Heart right ventricle (tissue), 16 donors: ENCODE measurements around the gene FGGY. TPM values are rescaled to one million over a fixed set of nuclear protein-coding genes. Genes with fewer than 3 reads are reported as not detected.
"Not testable (repeated sequence)": the region's sequence is repeated elsewhere in the genome, so short reads cannot be mapped to it uniquely, and the experiment has no call there.

ENCODE experiments used
- ATAC-seq, 8 donors: fragments of 200-7000 bp; cut with Tn5 transposase; one replicate each; pipeline ENCODE4 v1.9.1; 2020; ENCODE audit warnings: mild to moderate bottlenecking in 8 of 8, moderate library complexity in 8 of 8, moderate number of reproducible peaks in 1 of 8
- DNase-seq, 2 donors: peaks; one replicate each; pipeline ENCODE4 v3.0.0-alpha.2; 2020
- H3K27ac ChIP-seq, 10 donors: fragments of 200-600 bp; sonication (generic) in 2 of 10; one replicate each; pipeline versions ENCODE4 v1.5.0 to v1.8.0; 2020 to 2022; ENCODE audit warnings: mild to moderate bottlenecking in 3 of 10
- H3K27me3 ChIP-seq, 7 donors: fragments of 200-600 bp; one replicate each; pipeline ENCODE4 v1.8.0; 2021 to 2022; ENCODE audit warnings: mild to moderate bottlenecking in 2 of 7
- H3K36me3 ChIP-seq, 9 donors: fragments of 200-600 bp; sonication (generic) in 1 of 9; one replicate each; pipeline versions ENCODE4 v1.5.0 to v1.8.0; 2020 to 2022; ENCODE audit warnings: mild to moderate bottlenecking in 2 of 9
- H3K4me1 ChIP-seq, 9 donors: fragments of 200-600 bp; sonication (generic) in 1 of 9; one replicate each; pipeline versions ENCODE4 v1.5.0 to v1.8.0; 2020 to 2022; ENCODE audit warnings: mild to moderate bottlenecking in 4 of 9
- H3K4me3 ChIP-seq, 10 donors: fragments of 200-600 bp; sonication (generic) in 2 of 10; one replicate each; pipeline versions ENCODE4 v1.5.0 to v1.8.0; 2020 to 2022; ENCODE audit warnings: mild to moderate bottlenecking in 7 of 10, moderate library complexity in 2 of 10
- H3K9me3 ChIP-seq, 11 donors: fragments of 200-600 bp in 10 of 11; sonication (generic) in 2 of 11; one replicate each; pipeline versions ENCODE4 v1.5.0 to v1.8.0; 2013 to 2022; ENCODE audit warnings: mild to moderate bottlenecking in 2 of 11, control low read depth in 1 of 11, moderate library complexity in 1 of 11
- WGBS, 2 donors: extraction: QIAGEN DNeasy Blood & Tissue Kit; methylation state at CpG; one replicate each; pipeline ENCODE4 v1.1.7; 2013; ENCODE audit warnings: inconsistent platforms in 1 of 2; 5-methylcytosine and 5-hydroxymethylcytosine counted together
- intact Hi-C, 10 donors: fragments of 100-400 bp; cut with DNase I; formaldehyde crosslinking; loops; one replicate each; pipeline versions ENCODE4 v1.11.1 to v1.14.2; 2022
- polyA plus RNA-seq, 2 donors: library from polyadenylated mRNA; stranded (reverse); fragments of 200-250 nt; gene quantifications; one replicate each; pipeline ENCODE4 v1.2.3, GENCODE V29; 2013
- total RNA-seq, 10 donors: library from RNA; stranded (reverse); fragmentation: NEBNext Ultra II Directional in 3 of 10; extraction: Animal tissue kit (Norgen Biotek cat#: 25700) in 3 of 10; gene quantifications; one replicate each; pipeline versions ENCODE4 v1.2.1 to v1.2.4, GENCODE V29; 2021 to 2023
- TF ChIP-seq, protein P1 (sequence below), 9 donors: fragments of 200-600 bp; sonication (generic) in 2 of 9; IDR thresholded peaks; one replicate each; pipeline versions ENCODE4 v1.5.0 to v1.8.0; 2021 to 2022; ENCODE audit warnings: antibody characterized with exemption in 9 of 9, mild to moderate bottlenecking in 5 of 9, moderate library complexity in 1 of 9
- donor health status: Arrhythmogenic right ventricular cardiomyopathy.
- donor health status: ischemic (EF 13 %, LVEDD 7.1; RV severe dilation, severe dysfunction).
- donor health status: healthy with polysubstance abuse.
- donor health status: DM: no; HTN: yes; CAD: no.
- donor health status: DM: no; HTN: no; CAD: no.
- donor health status: ischemic (EF 25% LVEDD 6.9; RV normal size, moderate dysfunction).
- donor health status: ischemic (EF 25% LVEDD 5.7; RV mildly dilated, moderate dysfunction).
- donor health status: healthy.
- donor health status: DM: yes; HTN: yes; CAD: no.
- donor health status: Ischemic cardiomyopathy.
- donor health status: ischemic (EF 35%, LVEDD 5.7; RV mildly dilated, moderate dysfunction).
- donor health status: nonischemic (EF 11% LVEDD 7.7; RV severe dilation, severe dysfunction).
- donor health status: DM: yes; HTN: yes; CAD: no.
- donor health status: PGD.
- donor health status: ischemic (EF 29% LVEDD 5.4; RV normal size, mild dysfunction).
- donor health status: nonischemic (EF 23%, LVEDD 6.1; RV moderate dilation, normal function).

Gene FGGY
- total and polyA plus RNA-seq, 12 donors = 3.1 to 51.8 (median 34.7) TPM

DNA sequence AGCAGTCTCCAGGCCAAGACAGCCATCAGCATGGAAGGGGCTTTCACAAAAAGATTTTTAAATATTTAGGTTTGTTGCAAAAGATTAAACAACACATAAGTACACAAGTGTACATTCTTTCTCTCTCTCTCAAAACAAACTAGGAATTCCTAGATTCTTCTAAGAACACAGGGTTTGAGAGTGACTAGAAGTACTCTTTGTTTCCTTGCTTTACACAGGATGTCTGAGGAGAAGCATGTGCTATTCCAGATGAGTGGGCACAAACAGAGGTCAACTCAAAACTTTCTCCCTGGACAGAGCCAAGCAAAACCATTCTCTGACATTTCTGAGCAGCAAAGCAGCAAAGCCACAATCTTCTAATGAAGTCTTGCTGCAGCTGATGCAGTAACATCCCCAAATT lies 307.3 kb downstream of the FGGY start:
- intact Hi-C loops = no loop called here
- no peak for DNase-seq
- Histone ChIP-seq H3K36me3 (peaks cover 0 to 12% (median 0%) of the 10 kb centered on the region in 9 donors), H3K9me3 (no peaks in the 10 kb centered on the region), H3K27ac (no peak overlapping the region), H3K27me3 (no peaks in the 10 kb centered on the region), H3K4me1 (peaks cover 0 to 8% (median 0%) of the 10 kb centered on the region in 9 donors), H3K4me3 (no peak overlapping the region)
- TF ChIP-seq, protein P1, sequence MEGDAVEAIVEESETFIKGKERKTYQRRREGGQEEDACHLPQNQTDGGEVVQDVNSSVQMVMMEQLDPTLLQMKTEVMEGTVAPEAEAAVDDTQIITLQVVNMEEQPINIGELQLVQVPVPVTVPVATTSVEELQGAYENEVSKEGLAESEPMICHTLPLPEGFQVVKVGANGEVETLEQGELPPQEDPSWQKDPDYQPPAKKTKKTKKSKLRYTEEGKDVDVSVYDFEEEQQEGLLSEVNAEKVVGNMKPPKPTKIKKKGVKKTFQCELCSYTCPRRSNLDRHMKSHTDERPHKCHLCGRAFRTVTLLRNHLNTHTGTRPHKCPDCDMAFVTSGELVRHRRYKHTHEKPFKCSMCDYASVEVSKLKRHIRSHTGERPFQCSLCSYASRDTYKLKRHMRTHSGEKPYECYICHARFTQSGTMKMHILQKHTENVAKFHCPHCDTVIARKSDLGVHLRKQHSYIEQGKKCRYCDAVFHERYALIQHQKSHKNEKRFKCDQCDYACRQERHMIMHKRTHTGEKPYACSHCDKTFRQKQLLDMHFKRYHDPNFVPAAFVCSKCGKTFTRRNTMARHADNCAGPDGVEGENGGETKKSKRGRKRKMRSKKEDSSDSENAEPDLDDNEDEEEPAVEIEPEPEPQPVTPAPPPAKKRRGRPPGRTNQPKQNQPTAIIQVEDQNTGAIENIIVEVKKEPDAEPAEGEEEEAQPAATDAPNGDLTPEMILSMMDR (IDR thresholded peaks at IDR 0.05) = no peak
- ATAC-seq = no peak

DNA sequence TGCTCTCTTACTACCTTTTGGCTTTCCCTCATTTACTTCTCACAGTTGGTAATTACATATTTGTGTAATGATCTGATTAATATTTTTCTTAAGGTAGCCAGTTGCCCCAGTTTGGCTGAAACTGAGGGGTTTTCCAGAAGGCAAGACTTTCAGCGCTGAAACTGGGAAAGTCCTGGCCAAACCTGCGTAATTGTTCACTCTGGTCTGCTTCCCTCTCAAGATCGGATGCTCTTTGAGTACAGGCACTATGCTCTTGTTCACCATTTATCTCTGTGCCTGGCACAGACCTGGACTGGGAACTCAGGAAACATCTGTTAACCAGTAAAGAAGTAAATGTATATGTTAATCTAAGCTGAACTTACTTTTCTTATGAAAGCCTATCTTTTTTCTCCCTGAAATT lies 308.3 kb downstream of the FGGY start:
- WGBS, 2 donors = 81 to 88% methylated on average over 3 of the region's 3 CpGs
- intact Hi-C loops = no loop called here
- no peak for ATAC-seq

DNA sequence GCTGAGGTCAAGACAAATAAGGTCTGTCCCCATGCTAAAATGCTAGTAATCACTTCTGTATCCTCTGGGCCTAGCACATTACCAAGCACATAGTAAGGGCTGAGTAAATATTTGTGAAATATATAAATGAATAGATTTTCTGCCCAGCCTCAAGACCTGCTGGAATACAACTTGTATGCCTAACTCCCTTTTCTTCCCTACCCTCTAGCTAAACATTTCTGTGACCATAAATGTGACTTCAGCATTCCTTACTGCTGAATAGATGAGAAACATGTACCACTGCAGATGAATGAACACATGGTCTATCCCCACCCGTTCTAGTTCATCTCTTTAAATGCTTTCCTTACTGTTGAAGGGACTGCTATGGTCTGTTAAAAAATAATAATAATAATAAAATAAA lies 308.9 kb downstream of the FGGY start:
- Histone ChIP-seq H3K27me3 (no peaks in the 10 kb centered on the region), H3K36me3 (peaks cover 0 to 19% (median 0%) of the 10 kb centered on the region in 9 donors), H3K9me3 (peaks cover 0 to 5% (median 0%) of the 10 kb centered on the region in 11 donors), H3K4me1 (peaks cover 0 to 8% (median 0%) of the 10 kb centered on the region in 9 donors), H3K4me3 (no peak overlapping the region), H3K27ac (no peak overlapping the region)
- ATAC-seq (no peak), DNase-seq (no peak)
- WGBS, 2 donors = 36 to 45% methylated on average over 1 of the region's 1 CpG
- TF ChIP-seq, protein P1 (IDR thresholded peaks at IDR 0.05) = no peak
- intact Hi-C loops = no loop called here

More for the DNA sequence above, 308.3 kb downstream of the FGGY start:
- H3K27ac ChIP-seq = no peak overlapping the region
- DNase-seq = no peak
- H3K4me1 ChIP-seq = peaks cover 0 to 8% (median 0%) of the 10 kb centered on the region in 9 donors
- no peaks in the 10 kb centered on the region for H3K27me3 ChIP-seq
- H3K36me3 ChIP-seq = peaks cover 0 to 13% (median 0%) of the 10 kb centered on the region in 9 donors
- H3K9me3 ChIP-seq = no peaks in the 10 kb centered on the region
- H3K4me3 ChIP-seq = no peak overlapping the region
- TF ChIP-seq, protein P1 (IDR thresholded peaks at IDR 0.05) = no peak

DNA sequence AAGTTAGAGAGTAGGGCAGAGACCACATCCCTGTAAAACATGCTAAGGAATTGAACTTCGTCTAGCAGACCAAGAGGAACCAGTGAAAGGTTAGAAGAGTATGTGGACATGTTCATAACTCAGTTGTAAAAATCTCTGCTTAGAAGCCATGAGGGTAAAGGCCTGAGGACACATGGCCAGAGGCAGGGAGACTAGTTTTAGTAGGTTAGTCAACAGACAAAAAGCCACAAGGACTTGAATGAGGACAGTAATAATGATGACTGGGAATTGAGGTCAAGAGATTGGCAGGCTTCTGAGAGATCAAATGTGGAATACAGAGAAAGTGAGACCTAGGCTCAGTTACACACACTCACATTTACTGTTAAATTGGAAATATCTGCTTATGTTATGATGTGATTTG lies 312.4 kb downstream of the FGGY start:
- Histone ChIP-seq H3K9me3 (peaks cover 0 to 7% (median 0%) of the 10 kb centered on the region in 11 donors), H3K27ac (no peak overlapping the region), H3K36me3 (peaks cover 0 to 23% (median 0%) of the 10 kb centered on the region in 9 donors), H3K4me3 (no peak overlapping the region), H3K27me3 (no peaks in the 10 kb centered on the region), H3K4me1 (no peaks in the 10 kb centered on the region)
- ATAC-seq (no peak), DNase-seq (no peak)
- WGBS, 2 donors = 97 to 98% methylated on average over 1 of the region's 1 CpG
- intact Hi-C loops = no loop called here
- TF ChIP-seq, protein P1 (IDR thresholded peaks at IDR 0.05) = no peak

DNA sequence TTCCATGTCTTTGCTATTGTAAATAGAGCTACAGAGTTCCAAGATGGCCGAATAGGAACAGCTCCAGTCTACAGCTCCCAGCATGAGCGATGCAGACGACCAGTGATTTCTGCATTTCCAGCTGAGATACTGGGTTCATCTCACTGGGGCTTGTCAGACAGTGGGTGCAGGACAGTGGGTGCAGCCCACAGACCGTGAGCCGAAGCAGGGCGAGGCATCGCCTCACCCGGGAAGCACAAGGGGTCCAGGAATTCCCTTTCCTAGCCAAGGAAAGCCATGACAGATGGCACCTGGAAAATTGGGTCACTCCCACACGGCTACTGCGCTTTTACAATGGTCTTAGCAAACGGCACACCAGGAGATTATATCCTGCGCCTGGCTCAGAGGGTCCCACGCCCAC lies 313.6 kb downstream of the FGGY start:
- DNase-seq, H3K27me3 ChIP-seq, H3K4me3 ChIP-seq, H3K27ac ChIP-seq, H3K4me1 ChIP-seq, ATAC-seq, intact Hi-C loops: not testable (repeated sequence)
- WGBS, 2 donors = 97 to 99% methylated on average over 13 of the region's 13 CpGs
- peaks cover 0 to 23% (median 0%) of the 10 kb centered on the region in 9 donors for H3K36me3 ChIP-seq
- peaks cover 0 to 12% (median 0%) of the 10 kb centered on the region in 11 donors for H3K9me3 ChIP-seq
